ENCODE measurements around the gene KCNJ5. TPM values are rescaled to one million over a fixed set of nuclear protein-coding genes. Genes with fewer than 3 reads are reported as not detected.

Gene KCNJ5
- total RNA-seq, 4 donors from 2014 or later = 0.31 to 3.2 (median 0.71) TPM

- TF ChIP-seq EP300 (IDR thresholded peaks at IDR 0.05) (no peak), POLR2A (IDR thresholded peaks at IDR 0.05) (no peak), POLR2AphosphoS5 (IDR thresholded peaks at IDR 0.05) (no peak)
- TF ChIP-seq, protein P1, sequence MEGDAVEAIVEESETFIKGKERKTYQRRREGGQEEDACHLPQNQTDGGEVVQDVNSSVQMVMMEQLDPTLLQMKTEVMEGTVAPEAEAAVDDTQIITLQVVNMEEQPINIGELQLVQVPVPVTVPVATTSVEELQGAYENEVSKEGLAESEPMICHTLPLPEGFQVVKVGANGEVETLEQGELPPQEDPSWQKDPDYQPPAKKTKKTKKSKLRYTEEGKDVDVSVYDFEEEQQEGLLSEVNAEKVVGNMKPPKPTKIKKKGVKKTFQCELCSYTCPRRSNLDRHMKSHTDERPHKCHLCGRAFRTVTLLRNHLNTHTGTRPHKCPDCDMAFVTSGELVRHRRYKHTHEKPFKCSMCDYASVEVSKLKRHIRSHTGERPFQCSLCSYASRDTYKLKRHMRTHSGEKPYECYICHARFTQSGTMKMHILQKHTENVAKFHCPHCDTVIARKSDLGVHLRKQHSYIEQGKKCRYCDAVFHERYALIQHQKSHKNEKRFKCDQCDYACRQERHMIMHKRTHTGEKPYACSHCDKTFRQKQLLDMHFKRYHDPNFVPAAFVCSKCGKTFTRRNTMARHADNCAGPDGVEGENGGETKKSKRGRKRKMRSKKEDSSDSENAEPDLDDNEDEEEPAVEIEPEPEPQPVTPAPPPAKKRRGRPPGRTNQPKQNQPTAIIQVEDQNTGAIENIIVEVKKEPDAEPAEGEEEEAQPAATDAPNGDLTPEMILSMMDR (IDR thresholded peaks at IDR 0.05) = no peak
- no peak for ATAC-seq
- 32 to 38% methylated on average over 4 of the region's 4 CpGs for WGBS, 2 donors (ENCODE audit: low coverage in 1 of 2)
- Histone ChIP-seq H3K4me3 (no peak overlapping the region), H3K27me3 (peaks cover 37% of the 10 kb centered on the region), H3K9me3 (no peaks in the 10 kb centered on the region), H3K27ac (no peak overlapping the region), H3K4me1 (no peaks in the 10 kb centered on the region), H3K36me3 (no peaks in the 10 kb centered on the region)
These were observed 7.1 kb upstream of the KCNJ5 start for GRCh38 chr11:128884054-128884453.

- no peaks in the 10 kb centered on the region for H3K9me3 ChIP-seq
- peaks cover 0 to under 1% (median 0%) of the 10 kb centered on the region in 3 donors for H3K4me1 ChIP-seq
- TF ChIP-seq, protein P1 (IDR thresholded peaks at IDR 0.05) = peak; percentile 79 to 88 (median 83)
- TF ChIP-seq POLR2AphosphoS5 (IDR thresholded peaks at IDR 0.05) (no peak), POLR2A (IDR thresholded peaks at IDR 0.05) (no peak)
- H3K4me3 ChIP-seq = no peak overlapping the region
- 19 to 21% methylated on average over 10 to 11 of the region's 12 CpGs for WGBS, 2 donors (ENCODE audit: low coverage in 1 of 2)
- ATAC-seq = peak; percentile 64
- H3K36me3 ChIP-seq = no peaks in the 10 kb centered on the region
- peaks cover 40% of the 10 kb centered on the region for H3K27me3 ChIP-seq
- no peak overlapping the region for H3K27ac ChIP-seq
These were observed 6.3 kb upstream of the KCNJ5 start for GRCh38 chr11:128884703-128885338.

DNA sequence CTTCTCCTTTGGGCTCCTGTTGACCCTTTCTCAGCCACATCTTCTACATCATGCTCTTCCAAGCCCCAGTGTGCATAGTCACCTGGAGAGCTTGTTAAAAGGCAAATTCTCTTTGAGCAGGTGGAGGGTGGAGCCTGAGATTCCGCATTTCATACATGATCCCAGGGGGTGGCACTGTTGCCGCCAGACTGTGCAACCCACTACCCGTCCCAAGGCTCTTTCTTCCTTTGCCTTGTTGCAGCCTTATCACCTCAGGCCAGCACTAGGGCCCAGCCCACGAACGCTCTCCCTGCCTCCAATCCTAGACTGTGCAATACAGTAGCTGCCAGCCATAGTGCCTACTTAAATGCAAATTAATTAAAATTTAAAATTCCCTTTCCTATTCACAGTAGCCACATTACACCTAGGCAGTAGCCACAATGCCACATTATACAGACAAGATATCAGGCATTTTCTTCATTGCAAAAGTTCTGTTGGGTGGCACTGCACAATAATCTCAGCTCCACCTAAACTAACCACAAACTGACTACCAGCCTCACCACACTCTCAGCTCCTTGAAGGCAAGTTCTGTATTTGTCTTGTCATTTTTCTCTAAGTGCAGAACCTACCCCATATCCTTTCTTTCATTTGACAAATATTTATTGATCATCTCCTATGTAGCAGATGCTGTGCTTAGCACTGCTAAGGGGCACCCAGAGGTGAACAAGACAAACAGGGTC is 4.6 kb upstream of the KCNJ5 start:
- no peaks in the 10 kb centered on the region for H3K9me3 ChIP-seq
- no peak overlapping the region for H3K27ac ChIP-seq
- peaks cover 39% of the 10 kb centered on the region for H3K27me3 ChIP-seq
- H3K4me3 ChIP-seq = no peak overlapping the region
- TF ChIP-seq POLR2AphosphoS5 (IDR thresholded peaks at IDR 0.05) = no peak
- TF ChIP-seq, protein P1 (IDR thresholded peaks at IDR 0.05) = no peak
- TF ChIP-seq EP300 (IDR thresholded peaks at IDR 0.05) = no peak
- no peak for TF ChIP-seq POLR2A (IDR thresholded peaks at IDR 0.05)
- 73 to 78% methylated on average over 5 of the region's 5 CpGs for WGBS, 2 donors (ENCODE audit: low coverage in 1 of 2)
- no peaks in the 10 kb centered on the region for H3K36me3 ChIP-seq
- H3K4me1 ChIP-seq = peaks cover 0 to 18% (median 0%) of the 10 kb centered on the region in 3 donors
- no peak for ATAC-seq

DNA sequence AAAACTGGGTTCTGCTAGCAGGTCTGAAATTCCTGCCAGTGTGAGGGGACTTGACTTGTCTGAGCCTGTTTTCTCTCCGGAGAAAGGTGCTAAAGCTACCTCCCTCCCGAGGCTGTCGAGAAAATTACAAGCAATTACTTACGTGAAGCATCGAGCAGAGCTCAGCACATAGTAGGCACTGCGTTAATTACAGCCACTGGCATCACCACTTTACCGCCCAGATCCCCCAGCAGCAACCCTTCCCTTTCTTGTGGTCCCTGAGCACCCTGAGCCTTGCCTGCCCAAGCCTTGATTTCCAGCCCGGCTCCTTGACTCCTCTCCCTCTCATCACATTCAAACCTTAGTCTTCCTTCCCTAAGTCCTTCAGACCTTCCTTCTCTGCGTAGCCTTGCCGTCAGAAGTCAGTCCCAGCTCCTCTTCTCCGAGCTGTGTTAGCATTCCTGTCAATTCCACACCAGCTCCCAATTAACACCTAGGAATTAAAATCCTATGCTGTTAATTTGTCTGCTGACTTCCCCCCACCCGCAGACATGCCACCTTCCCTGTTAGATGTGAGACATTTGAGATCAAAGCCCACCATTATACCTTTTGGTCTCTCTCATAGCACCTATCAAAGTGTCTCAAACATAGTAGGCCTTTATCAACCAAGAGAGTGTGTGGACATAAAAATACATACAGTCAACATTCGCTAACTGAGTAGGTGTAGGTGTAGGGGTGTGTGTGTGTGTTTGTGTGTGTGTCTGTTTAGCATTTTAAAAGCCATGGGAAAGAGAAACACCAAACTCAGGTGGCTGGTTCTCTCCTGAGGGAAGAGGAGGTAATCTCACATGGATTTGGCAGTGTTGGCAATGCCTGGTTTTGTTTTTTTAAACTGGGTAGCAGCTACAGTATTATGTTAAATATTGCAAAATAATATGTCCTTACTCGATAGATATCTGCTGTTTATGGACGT is 2.8 kb upstream of the KCNJ5 start:
- no peaks in the 10 kb centered on the region for H3K36me3 ChIP-seq
- peaks cover 26% of the 10 kb centered on the region for H3K27me3 ChIP-seq
- TF ChIP-seq POLR2AphosphoS5 (IDR thresholded peaks at IDR 0.05) = no peak
- WGBS, 2 donors (ENCODE audit: low coverage in 1 of 2) = 81 to 87% methylated on average over 11 to 15 of the region's 15 CpGs
- peaks cover 0 to 25% (median 0%) of the 10 kb centered on the region in 3 donors for H3K4me1 ChIP-seq
- no peak for ATAC-seq
- H3K27ac ChIP-seq = no peak overlapping the region
- H3K9me3 ChIP-seq = no peaks in the 10 kb centered on the region
- H3K4me3 ChIP-seq = no peak overlapping the region

DNA sequence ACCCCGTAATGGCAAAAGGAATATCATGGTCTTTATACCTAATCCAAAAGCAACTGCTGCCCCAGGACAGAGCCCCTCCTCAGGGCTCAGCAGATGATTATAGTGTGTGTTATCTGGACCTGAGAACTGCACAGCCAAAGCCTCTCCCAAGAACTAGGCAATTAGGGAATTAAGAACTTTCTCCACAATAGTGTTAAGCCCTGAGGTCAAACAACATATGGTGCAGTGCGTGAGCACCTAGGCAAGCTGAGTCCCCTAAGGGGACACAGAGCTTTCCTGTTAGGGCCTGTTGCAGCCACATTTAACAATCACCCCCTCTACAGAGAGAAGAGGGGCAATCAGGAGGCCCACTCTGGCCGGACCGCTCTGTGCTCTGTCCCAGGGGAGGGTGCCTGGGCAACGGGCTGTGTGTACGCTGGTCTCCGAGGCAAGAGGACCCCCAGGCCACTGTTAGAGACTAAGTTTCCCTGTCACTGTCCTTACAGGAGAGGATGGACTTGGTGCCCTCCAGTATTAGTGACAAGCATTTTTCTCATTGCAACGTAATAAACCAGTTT is 1.4 kb upstream of the KCNJ5 start:
- peaks cover 0 to 25% (median 0%) of the 10 kb centered on the region in 3 donors for H3K4me1 ChIP-seq
- no peak overlapping the region for H3K4me3 ChIP-seq
- TF ChIP-seq POLR2AphosphoS5 (IDR thresholded peaks at IDR 0.05) (no peak), EP300 (IDR thresholded peaks at IDR 0.05) (no peak), POLR2A (IDR thresholded peaks at IDR 0.05) (no peak)
- TF ChIP-seq, protein P1 (IDR thresholded peaks at IDR 0.05) = no peak
- H3K27ac ChIP-seq = no peak overlapping the region
- peaks cover 23% of the 10 kb centered on the region for H3K27me3 ChIP-seq
- H3K9me3 ChIP-seq = no peaks in the 10 kb centered on the region
- WGBS, 2 donors (ENCODE audit: low coverage in 1 of 2) = 40 to 95% methylated on average over 1 to 2 of the region's 8 CpGs
- no peaks in the 10 kb centered on the region for H3K36me3 ChIP-seq
- ATAC-seq = no peak
